Hematopoietic multipotent progenitor cell treated with erythropoietin and hydrocortisone succinate and interleukin-3 and kit ligand, for 4 days (in vitro differentiated cells): ENCODE data around the gene PRELID3B.
"Not testable (repeated sequence)": the region's sequence is repeated elsewhere in the genome, so short reads cannot be mapped to it uniquely, and the experiment has no call there.

Source experiments
- DNase-seq: peaks from one replicate; pipeline ENCODE4 v3.0.0-alpha.2; 2015

The PRELID3B gene

GRCh38 chr20:59025086-59025485, 17.5 kb downstream of the PRELID3B start:
- no peak for DNase-seq

GRCh38 chr20:59024111-59024530, 18.5 kb downstream of the PRELID3B start:
- no peak for DNase-seq

GRCh38 chr20:59023616-59024015, 19.0 kb downstream of the PRELID3B start:
- DNase-seq, result no peak

- no peak for DNase-seq
Measured at GRCh38 chr20:59022754-59023153, 19.8 kb downstream of the PRELID3B start.

- peak; percentile 96 for DNase-seq
Measured at GRCh38 chr20:59020938-59021551, 21.5 kb downstream of the PRELID3B start.

GRCh38 chr20:59019217-59019616, 23.4 kb downstream of the PRELID3B start, which contains the start of gene TUBB1:
TUBB1 (plus strand) TSS chr20:59019429; CDS start chr20:59019523, 94 bp downstream.
- DNase-seq, result peak; percentile 58

GRCh38 chr20:59018817-59019216, 23.8 kb downstream of the PRELID3B start:
- DNase-seq, result no peak

GRCh38 chr20:59017493-59018231, 24.9 kb downstream of the PRELID3B start:
- DNase-seq, result no peak

GRCh38 chr20:59016795-59017492, 25.6 kb downstream of the PRELID3B start:
- DNase-seq, result peak; percentile 64

GRCh38 chr20:59015812-59016711, 26.5 kb downstream of the PRELID3B start:
- DNase-seq, result peak; percentile 63

GRCh38 chr20:59015411-59015810, 27.2 kb downstream of the PRELID3B start:
- no peak for DNase-seq

- DNase-seq, result peak; percentile 72
Measured at GRCh38 chr20:59014680-59015389, 27.8 kb downstream of the PRELID3B start.

GRCh38 chr20:59013959-59014608, 28.5 kb downstream of the PRELID3B start:
- peak; percentile 47 for DNase-seq

- no peak for DNase-seq
Measured at GRCh38 chr20:59013031-59013951, 29.3 kb downstream of the PRELID3B start.

GRCh38 chr20:59011874-59012157, 30.8 kb downstream of the PRELID3B start:
- DNase-seq, result not testable (repeated sequence)

GRCh38 chr20:59010995-59011873, 31.4 kb downstream of the PRELID3B start:
- peak; percentile 84 for DNase-seq

GRCh38 chr20:59010321-59010994, 32.1 kb downstream of the PRELID3B start:
- no peak for DNase-seq

- DNase-seq, result no peak
Measured at GRCh38 chr20:59008715-59009336, 33.8 kb downstream of the PRELID3B start.
